Thymus (tissue), 2 donors: ENCODE data around the gene USP37. TPM values are rescaled to one million over a fixed set of nuclear protein-coding genes. Genes with fewer than 3 reads are reported as not detected.

Source experiments
- polyA plus RNA-seq: library from polyadenylated mRNA; stranded (reverse); fragments of 200-250 nt; gene quantifications from one replicate; pipeline ENCODE4 v1.2.3, GENCODE V29; 2013
- total RNA-seq: library from RNA; stranded (reverse); fragments of 120-200 nt; gene quantifications from one replicate; pipeline ENCODE4 v1.2.4, GENCODE V29; 2013
- donor health status: healthy.

The USP37 gene
- total and polyA plus RNA-seq, 2 donors, result 4.0 to 11.7 TPM

Other genes with a start within 250 kb of the USP37 start
- gene CATIP, start 211.5 kb downstream of the USP37 start, total RNA-seq, result 0.19 TPM
- 0.52 TPM for gene CATIP, start 211.5 kb downstream of the USP37 start, polyA plus RNA-seq
- gene SLC11A1, start 186.1 kb downstream of the USP37 start, total RNA-seq, result 0.71 TPM
- 25.2 TPM for gene SLC11A1, start 186.1 kb downstream of the USP37 start, polyA plus RNA-seq
- gene CTDSP1, start 168.5 kb downstream of the USP37 start, total RNA-seq, result 58.2 TPM
- 91.9 TPM for gene CTDSP1, start 168.5 kb downstream of the USP37 start, polyA plus RNA-seq
- gene VIL1, start 149.2 kb downstream of the USP37 start, total RNA-seq, result 0.14 TPM
- gene VIL1, start 149.2 kb downstream of the USP37 start, polyA plus RNA-seq, result 0.16 TPM
- 52.8 TPM for gene CNOT9, start 488 bp upstream of the USP37 start, total RNA-seq
- 25.6 TPM for gene CNOT9, start 488 bp upstream of the USP37 start, polyA plus RNA-seq
- 0.57 TPM for gene PLCD4, start 39.5 kb upstream of the USP37 start, total RNA-seq
- 0.68 TPM for gene PLCD4, start 39.5 kb upstream of the USP37 start, polyA plus RNA-seq
- 5.1 TPM for gene ZNF142, start 91.3 kb upstream of the USP37 start, total RNA-seq
- 6.7 TPM for gene ZNF142, start 91.3 kb upstream of the USP37 start, polyA plus RNA-seq
- gene BCS1L, start 91.3 kb upstream of the USP37 start, total RNA-seq, result 24.4 TPM
- gene BCS1L, start 91.3 kb upstream of the USP37 start, polyA plus RNA-seq, result 34.5 TPM
- 35.6 TPM for gene RNF25, start 103.7 kb upstream of the USP37 start, total RNA-seq
- 33.7 TPM for gene RNF25, start 103.7 kb upstream of the USP37 start, polyA plus RNA-seq
- gene STK36, start 103.7 kb upstream of the USP37 start, total RNA-seq, result 6.0 TPM
- 19.1 TPM for gene STK36, start 103.7 kb upstream of the USP37 start, polyA plus RNA-seq
- 8.8 TPM for gene TTLL4, start 142.5 kb upstream of the USP37 start, total RNA-seq
- 9.4 TPM for gene TTLL4, start 142.5 kb upstream of the USP37 start, polyA plus RNA-seq
- 21.9 TPM for gene CYP27A1, start 213.8 kb upstream of the USP37 start, total RNA-seq
- gene CYP27A1, start 213.8 kb upstream of the USP37 start, polyA plus RNA-seq, result 24.7 TPM